ENCODE data around the gene CDHR3. TPM values are rescaled to one million over a fixed set of nuclear protein-coding genes. Genes with fewer than 3 reads are reported as not detected.

The CDHR3 gene
- total RNA-seq, 1 experiment from 2014 or later = 9.2 TPM

GRCh38 chr7:106064316-106064715 lies 101.3 kb downstream of the CDHR3 start:
- no peak for TF ChIP-seq CTCF (IDR thresholded peaks at IDR 0.05; ENCODE audit: insufficient read depth in 1 of 2, low read depth in 1 of 2, low read length in 1 of 2, severe bottlenecking in 1 of 2, unreplicated experiment in 1 of 2)
- Histone ChIP-seq H3K9me3 (no peaks in the 10 kb centered on the region), H3K4me1 (peaks cover 20% of the 10 kb centered on the region), H3K36me3 (ENCODE audit: control insufficient read depth, insufficient read depth, low read length) (no peaks in the 10 kb centered on the region), H3K27me3 (replicated peaks; ENCODE audit: control insufficient read depth, insufficient read depth, low read length) (no peaks in the 10 kb centered on the region), H3K4me3 (ENCODE audit: low read depth, low read length) (no peak overlapping the region)
- intact Hi-C loops (cut with micrococcal nuclease; ENCODE audit: unreplicated experiment) = loop anchor here (2.0 kb wide), 1 partner anchor 48 kb away; the partner anchor contains the start of gene SYPL1
- no peaks in the 10 kb centered on the region for H3K27me3 Mint-ChIP-seq (ENCODE audit: insufficient read depth, unreplicated experiment)
- H3K36me3 Mint-ChIP-seq (ENCODE audit: insufficient read depth, unreplicated experiment) = no peaks in the 10 kb centered on the region
- H3K9me3 Mint-ChIP-seq (ENCODE audit: unreplicated experiment) = peaks cover 10% of the 10 kb centered on the region
- no peak overlapping the region for H3K4me3 Mint-ChIP-seq (ENCODE audit: unreplicated experiment)
- no TSS peak for BruUV-seq (replicated peaks)
- CTCF ChIA-PET = no interaction called here
- DNase-seq = no peak
- H3K27ac Mint-ChIP-seq (ENCODE audit: unreplicated experiment) = no peak overlapping the region
- POLR2A ChIA-PET = no interaction called here
- no peaks in the 10 kb centered on the region for H3K4me1 Mint-ChIP-seq (ENCODE audit: low read depth, unreplicated experiment)

DNA sequence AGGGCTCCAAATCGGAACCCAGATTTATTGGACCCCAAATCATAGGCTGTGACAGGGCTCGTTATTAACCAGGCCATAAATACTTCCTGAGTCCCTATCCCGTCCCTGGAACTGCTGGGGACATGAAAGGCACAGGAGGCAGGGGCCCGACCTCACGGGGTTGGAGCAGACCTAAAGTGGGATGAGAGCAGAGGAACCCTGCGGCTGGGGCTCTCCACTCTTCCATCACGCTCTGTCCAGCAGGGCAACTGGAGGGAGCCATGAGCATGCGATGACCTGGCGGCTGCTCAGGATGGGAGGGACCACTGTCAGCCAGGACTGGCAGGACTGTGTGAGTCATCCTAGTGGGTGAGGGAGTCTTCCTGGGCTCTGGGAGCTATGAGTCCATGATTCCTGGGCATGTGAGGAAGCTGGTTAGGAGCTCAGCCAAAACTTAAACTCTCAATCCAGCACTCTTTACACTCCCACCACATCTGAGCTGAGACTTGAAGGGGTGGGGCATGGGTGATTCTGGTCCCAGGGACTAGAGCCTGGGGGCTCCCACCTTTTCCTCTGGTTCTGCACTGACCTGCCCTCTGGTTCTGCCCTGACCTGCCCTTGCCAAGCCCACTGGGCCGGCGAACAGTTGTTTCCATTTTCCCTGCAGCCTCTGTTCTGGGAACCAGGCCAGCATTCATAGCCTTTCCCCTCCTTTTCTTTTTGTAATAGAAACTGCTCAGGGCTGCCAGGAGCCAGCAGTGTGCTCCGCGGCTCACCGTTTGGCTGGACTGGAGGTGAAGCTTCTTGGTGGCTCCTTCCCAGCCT lies 101.9 kb downstream of the CDHR3 start:
- no peak overlapping the region for H3K4me3 ChIP-seq (ENCODE audit: low read depth, low read length)
- ChIA-PET POLR2A (no interaction called here), CTCF (interaction anchor here (1.5 kb wide), 1 partner anchor 89 kb away, joined by 6 read pairs; no protein-coding TSS in a partner anchor)
- H3K27ac Mint-ChIP-seq (ENCODE audit: unreplicated experiment) = peak overlapping the region; percentile 30
- no peaks in the 10 kb centered on the region for H3K9me3 ChIP-seq
- no peaks in the 10 kb centered on the region for H3K4me1 Mint-ChIP-seq (ENCODE audit: low read depth, unreplicated experiment)
- no peaks in the 10 kb centered on the region for H3K27me3 ChIP-seq (replicated peaks; ENCODE audit: control insufficient read depth, insufficient read depth, low read length)
- no peaks in the 10 kb centered on the region for H3K36me3 Mint-ChIP-seq (ENCODE audit: insufficient read depth, unreplicated experiment)
- H3K27me3 Mint-ChIP-seq (ENCODE audit: insufficient read depth, unreplicated experiment) = no peaks in the 10 kb centered on the region
- peak overlapping the region; percentile 66 for H3K4me3 Mint-ChIP-seq (ENCODE audit: unreplicated experiment)
- no peaks in the 10 kb centered on the region for H3K36me3 ChIP-seq (ENCODE audit: control insufficient read depth, insufficient read depth, low read length)
- BruUV-seq (replicated peaks) = no TSS peak
- intact Hi-C loops (cut with micrococcal nuclease; ENCODE audit: unreplicated experiment) = loop anchor here (2.0 kb wide), 1 partner anchor 48 kb away; the partner anchor contains the start of gene SYPL1
- no peak for TF ChIP-seq CTCF (IDR thresholded peaks at IDR 0.05; ENCODE audit: insufficient read depth in 1 of 2, low read depth in 1 of 2, low read length in 1 of 2, severe bottlenecking in 1 of 2, unreplicated experiment in 1 of 2)
- peak; percentile 32 to 65 for DNase-seq
- peaks cover 10% of the 10 kb centered on the region for H3K9me3 Mint-ChIP-seq (ENCODE audit: unreplicated experiment)
- H3K4me1 ChIP-seq = peaks cover 20% of the 10 kb centered on the region

DNA sequence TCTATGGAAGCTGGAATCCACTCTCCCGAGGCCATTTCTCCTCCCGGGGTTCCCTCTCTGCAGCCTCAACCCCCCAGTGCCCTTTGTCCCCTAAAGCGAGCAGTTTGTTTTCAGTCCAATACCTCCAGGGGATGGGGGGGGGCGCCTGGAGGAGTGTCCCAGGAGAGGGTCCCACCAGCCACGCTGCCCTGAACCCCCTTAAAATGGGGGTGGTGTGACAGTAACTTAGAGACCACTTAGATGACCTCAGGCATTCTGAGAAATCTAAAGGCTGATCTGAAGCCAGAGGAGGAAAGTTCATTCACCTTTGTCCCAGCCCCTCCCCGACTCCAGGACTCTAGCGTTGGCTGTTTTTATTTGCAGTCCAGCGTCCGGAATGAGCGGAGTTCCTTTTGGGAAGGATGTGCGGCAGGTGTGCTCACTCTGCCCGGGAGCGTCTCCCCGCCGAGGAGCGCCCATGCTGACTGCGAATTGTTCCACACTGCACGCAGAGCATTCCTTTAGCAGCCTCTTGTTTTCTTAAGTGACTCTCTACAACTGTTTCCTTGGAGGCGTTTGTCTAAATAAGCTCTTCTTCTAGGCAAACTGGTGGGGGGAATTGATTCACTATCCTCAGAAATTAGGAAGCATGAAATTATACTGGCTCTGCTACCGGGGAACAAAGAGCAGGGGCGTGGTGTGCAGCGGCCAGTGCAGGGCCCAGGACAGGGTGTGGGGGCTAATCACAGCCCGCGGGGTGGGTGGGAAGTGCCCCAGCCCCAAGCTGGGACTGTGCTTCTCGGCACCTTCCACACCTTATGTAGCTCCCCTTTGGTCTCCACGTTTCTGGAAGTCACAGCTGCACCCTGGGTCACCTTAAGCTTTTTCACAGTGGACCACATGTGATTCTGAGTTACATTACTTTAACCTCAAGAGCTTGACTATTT lies 102.8 kb downstream of the CDHR3 start:
- Mint-ChIP-seq H3K27me3 (ENCODE audit: insufficient read depth, unreplicated experiment) (no peaks in the 10 kb centered on the region), H3K4me3 (ENCODE audit: unreplicated experiment) (peak overlapping the region; percentile 66), H3K4me1 (ENCODE audit: low read depth, unreplicated experiment) (no peaks in the 10 kb centered on the region), H3K27ac (ENCODE audit: unreplicated experiment) (peak overlapping the region; percentile 30), H3K9me3 (ENCODE audit: unreplicated experiment) (peaks cover 10% of the 10 kb centered on the region), H3K36me3 (ENCODE audit: insufficient read depth, unreplicated experiment) (no peaks in the 10 kb centered on the region)
- Histone ChIP-seq H3K4me3 (ENCODE audit: low read depth, low read length) (peak overlapping the region; percentile 5), H3K27me3 (replicated peaks; ENCODE audit: control insufficient read depth, insufficient read depth, low read length) (no peaks in the 10 kb centered on the region), H3K4me1 (peaks cover 24% of the 10 kb centered on the region), H3K36me3 (ENCODE audit: control insufficient read depth, insufficient read depth, low read length) (no peaks in the 10 kb centered on the region), H3K9me3 (no peaks in the 10 kb centered on the region)
- POLR2A ChIA-PET = no interaction called here
- DNase-seq = peak; percentile 62 to 76
- TF ChIP-seq CTCF (IDR thresholded peaks at IDR 0.05; ENCODE audit: insufficient read depth in 1 of 2, low read depth in 1 of 2, low read length in 1 of 2, severe bottlenecking in 1 of 2, unreplicated experiment in 1 of 2) = no peak
- intact Hi-C loops (cut with micrococcal nuclease; ENCODE audit: unreplicated experiment) = loop anchor here (2.0 kb wide), 1 partner anchor 47 kb away; the partner anchor contains the start of gene SYPL1
- BruUV-seq (replicated peaks) = no TSS peak
- CTCF ChIA-PET = interaction anchor here (1.5 kb wide), 1 partner anchor 88 kb away, joined by 6 read pairs; no protein-coding TSS in a partner anchor
